NCI-H1092 (cell line): ENCODE data around the gene NT5DC2.
"Not testable (repeated sequence)": the region's sequence is repeated elsewhere in the genome, so short reads cannot be mapped to it uniquely, and the experiment has no call there.

ENCODE experiments used
- DNase-seq: peaks from one replicate; lab custom pipeline; 2025; lab: John Stamatoyannopoulos, UW

NT5DC2 gene

DNA sequence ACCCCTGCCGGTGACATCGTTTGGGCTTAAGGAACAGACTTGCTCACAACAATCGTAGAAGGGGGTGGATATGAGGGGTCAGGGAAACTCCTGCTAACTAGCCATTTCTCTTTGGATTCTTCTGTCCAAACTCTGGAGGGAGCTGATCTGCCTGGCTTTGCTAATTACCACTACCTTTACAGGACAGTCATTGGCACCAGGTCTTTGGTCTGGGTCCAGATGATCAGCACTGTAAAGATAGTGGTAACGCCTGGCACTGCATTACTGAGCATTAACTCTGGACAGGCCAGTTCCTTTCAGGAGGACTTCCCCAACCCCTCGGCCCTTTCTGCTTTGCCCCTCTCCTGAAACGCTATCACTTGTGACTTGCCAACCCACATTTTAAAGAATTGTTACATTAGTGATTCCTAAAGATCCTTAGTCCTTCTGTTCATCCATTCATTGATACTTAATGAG lies 3.5 kb upstream of the NT5DC2 start:
- DNase-seq = no peak

DNA sequence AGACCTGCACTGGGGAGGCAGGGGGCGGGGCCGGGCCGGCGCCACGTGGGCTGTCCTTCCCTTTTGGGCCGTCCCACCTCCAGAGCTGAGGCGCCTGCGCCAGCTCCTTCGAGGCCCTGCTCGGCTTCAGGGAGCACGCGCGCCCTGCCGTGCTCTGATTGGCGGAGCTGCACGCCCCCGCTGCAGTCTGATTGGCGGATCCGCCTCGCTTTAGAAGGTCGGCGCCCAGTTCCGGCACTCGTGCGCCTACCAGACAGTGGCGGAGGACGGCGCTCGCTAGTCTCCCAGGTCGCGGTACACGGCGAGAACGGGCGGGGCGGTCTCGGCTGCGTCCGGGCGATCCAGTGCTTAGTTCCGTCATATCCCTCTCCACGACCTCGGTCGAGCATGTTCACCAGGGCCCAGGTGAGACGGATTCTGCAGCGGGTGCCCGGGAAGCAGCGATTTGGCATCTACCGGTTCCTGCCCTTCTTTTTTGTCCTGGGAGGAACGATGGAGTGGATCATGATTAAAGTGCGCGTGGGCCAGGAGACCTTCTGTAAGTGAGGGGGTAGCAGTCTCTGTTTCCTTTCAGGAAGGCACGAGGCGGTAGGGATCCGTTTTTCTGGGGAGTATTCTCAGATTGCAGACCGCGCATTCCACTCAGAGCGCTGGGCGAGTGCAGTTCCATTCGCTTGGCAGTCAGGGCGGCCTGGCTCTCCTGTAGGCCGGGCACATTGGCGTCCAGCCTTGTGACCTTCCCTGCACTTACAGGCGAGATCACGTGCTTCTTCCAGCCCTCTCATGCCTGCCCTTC lies 2.9 kb upstream of the NT5DC2 start, which contains the start of gene UQCC5:
UQCC5 (plus strand) TSS at position 237 of the 796 bp plus-strand sequence; CDS start at position 388, 151 bp downstream.
- DNase-seq = peak; percentile 93

DNA sequence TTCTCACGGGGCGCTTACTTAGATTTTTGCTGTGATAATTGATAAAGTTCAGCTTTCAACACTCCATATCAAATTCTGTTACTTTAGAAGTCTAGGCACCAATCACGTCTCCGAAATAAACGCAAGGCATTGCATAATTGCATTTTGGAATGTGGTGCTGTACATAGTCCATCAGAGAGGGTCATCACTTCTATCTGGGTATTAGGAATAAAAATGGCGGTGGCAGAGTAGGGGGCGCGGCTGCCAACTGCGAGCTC lies 2.4 kb upstream of the NT5DC2 start:
- DNase-seq = no peak

GRCh38 chr3:52535411-52536111 lies 1.9 kb upstream of the NT5DC2 start:
- DNase-seq = no peak

DNA sequence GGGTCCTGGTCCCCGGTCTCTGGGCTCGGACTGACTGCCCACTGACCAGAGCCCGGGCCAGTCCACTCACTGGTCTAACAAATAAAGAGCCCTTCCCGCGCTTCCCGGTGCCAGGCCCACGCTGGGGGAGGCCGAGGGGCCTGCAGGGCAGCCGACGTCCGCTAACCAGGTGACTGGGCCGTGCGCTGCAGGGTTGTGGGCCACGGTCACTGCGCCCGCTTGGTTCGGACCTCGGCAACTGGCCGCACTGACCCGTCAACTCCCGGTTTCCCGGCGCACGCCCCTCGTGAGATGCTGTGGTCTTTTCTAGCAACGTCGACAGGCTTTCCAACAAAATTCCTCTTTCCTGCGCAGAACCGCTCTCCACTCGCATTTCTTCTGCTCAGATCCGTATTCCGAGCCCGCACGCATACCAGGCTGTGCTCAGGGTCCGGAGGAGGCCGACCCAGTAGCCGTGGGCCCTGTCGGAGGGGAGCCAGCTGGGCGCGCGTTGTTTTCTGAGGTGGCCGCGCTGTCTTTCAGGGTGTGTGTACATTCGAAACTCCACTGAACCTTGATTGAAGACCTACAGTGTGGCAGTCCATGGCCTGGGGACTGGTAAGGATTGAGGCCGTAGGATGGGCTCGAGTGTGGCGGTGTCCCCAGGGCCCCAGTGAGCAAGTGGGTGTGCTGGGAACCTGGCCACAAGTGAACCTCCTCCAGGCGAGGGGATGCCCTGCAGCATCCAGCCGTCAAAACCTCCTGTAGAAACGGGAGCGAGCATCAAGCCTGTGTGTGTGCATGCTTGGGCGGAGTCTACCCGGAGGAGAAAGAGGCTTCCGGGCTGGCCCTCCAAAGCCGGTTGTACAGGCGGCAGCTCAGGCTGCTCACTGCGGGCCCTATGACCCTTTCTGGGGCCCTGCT lies 875 bp upstream of the NT5DC2 start:
- peak; percentile 42 for DNase-seq

DNA sequence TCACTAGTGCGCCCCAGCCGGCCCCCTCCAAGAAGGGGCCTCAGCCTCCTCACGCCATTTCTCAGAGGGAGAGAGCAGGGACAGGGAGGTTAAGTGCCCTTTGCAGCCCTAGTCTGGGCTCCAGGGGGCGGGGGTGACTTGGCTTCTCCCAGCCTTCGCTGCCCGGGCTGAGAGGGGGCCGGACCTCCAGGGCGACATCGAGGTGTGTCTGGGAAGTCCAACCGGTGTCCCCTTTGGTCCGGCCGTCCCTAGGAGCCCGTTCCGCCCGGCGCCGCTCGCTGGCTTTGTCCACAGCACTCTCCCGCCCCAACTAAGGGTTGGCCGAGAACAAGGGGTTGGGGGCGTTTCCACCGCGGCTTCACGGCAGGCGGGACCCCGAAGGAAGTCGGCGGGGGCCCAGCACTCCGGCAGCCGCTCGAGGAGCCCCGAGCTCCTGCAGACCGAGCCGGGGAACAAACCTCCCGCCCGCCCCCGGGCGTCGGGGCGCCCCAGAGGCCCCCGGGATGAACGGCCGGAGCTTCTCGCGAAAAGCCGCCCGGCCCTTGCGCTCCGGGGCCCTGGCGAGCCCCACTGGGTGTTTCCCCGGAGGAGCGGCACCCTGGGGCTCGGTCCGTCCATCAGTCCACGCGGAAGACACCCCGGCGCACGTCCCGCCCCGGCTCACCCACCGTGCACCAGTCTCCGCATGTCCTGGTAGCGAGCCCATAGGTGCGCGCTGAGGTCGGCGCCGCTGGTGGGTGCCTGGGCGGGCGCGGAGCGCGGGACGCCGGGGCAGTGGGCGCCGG lies 627 bp downstream of the NT5DC2 start:
- DNase-seq = no peak

- no peak for DNase-seq
Measured at GRCh38 chr3:52532517-52532837, 1.2 kb downstream of the NT5DC2 start.

GRCh38 chr3:52531860-52532516 lies 1.7 kb downstream of the NT5DC2 start:
- DNase-seq = no peak

DNA sequence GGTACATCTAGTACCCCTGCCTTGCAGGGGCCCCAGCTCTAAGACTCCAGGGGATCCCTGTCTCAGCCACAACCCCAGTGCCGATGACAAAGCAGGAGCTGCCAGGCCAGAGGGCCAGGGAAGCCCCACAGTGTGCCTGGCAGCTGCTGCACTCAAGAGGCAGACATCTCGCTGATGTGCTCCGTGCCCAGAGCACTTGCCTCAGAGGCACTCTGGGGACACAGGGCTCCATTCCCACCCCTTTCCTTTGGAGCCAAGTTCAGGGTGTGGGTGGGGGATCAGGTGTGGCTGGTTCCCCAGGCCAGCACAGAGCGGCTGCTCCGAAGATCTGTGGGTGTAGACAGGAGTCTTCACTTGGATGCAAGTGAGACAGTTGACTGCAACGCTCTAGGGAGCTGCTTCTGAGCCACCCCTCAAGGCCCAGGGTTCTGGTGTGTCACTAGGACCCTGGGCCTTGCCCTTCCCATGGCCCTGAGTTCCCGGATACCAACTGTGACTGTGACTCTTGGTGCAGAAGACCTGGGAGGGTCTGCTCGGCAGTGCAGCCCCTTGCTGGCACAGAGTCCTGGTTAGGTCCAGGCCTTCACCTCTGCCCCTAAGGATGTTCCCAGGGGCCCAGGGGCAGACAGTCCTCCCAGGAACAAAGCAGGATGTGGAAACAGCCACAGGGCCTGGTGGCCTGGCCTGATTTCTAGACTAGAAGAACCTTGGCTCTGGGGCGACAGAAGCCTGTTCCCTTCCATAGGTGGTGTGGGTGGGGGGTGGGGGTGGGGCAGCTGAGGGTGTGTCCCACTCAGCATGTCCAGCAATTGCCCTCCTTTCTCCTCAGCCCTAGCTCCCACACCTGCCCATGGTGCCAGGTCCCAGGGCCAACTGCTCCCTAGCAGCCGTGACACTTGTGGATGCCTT lies 2.5 kb downstream of the NT5DC2 start:
- DNase-seq = no peak

DNA sequence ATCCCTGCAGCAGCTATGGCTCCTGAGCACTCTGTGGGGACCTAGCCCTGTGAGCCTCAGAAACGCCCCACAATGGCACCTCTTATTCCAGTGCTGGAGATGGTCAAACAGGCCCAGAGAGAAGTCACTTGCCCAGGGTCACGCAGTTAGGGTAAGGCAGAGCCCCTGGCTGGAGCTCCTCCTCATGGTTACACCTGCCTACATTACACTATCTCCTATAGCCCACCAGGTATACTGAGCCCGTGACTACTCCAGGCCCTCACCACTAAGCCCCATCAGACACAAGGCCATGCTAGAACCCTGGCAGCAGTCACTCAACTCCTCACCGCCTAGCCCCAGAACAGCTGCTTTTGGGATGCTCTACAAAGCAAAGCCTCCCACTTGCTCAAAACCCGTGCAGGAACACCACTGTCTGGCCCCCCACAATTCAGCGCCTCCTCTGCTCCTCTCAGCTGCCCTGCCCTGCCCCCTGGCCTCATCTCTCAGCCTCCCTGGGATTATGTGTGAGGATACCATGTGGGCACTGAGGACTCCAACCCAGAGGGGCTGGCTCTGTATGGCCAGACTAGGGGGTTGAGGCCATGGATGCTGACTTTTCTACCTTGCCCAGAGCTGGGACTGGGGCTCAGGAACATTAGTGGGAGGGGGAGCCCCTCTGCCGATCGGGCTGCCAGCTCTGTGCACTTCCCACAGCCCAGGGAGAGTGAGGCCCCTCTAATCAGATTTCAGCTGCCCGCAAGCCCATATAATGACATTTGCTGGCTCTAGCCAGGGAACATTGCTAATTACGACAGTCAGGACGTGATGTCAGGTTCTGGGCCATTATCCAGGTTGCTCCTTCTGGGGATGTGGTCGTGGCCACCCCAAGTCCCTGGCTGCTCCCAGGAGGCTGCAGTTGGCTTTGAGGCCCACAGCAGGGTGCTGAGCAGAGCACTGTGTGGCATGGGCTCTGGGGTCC lies 4.0 kb downstream of the NT5DC2 start:
- no peak for DNase-seq

DNA sequence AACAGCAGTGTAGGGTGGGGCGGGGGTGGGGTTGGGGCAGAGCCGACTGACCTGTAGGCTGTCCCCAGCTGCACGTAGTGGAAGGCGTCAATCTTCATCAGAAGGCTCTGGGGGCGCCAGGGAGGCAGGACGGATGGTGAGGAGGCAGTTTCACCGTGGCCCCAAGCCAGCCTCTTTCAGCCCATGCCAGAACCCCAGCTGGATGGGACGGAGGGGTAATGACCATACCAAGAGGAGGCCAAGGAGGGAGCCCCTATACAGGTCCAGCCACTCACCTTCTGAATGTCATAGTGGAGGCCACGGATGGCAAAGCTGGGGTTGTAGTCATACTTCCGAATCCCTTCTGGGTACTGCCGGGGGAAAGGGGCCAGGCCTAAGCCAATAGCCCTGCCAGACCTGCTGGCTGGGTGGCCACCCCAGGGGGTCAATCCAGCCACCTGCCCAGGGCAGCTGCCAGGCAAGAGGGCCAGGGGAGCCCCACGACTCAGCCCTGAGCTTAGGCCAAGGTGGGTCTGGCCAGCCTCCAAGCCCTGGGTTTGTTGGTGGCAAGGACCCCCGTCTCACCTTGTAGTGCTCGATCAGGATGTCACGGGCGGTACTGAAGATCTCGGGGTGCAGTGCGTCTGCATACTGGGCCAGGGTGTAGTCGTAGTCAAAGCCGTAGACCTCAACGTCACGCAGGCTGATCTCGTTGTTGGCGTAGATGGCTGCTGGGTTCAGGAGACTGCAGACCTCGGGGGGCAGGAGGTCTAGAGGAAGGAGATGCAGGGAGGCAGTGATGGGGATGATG lies 4.9 kb downstream of the NT5DC2 start:
- no peak for DNase-seq

DNA sequence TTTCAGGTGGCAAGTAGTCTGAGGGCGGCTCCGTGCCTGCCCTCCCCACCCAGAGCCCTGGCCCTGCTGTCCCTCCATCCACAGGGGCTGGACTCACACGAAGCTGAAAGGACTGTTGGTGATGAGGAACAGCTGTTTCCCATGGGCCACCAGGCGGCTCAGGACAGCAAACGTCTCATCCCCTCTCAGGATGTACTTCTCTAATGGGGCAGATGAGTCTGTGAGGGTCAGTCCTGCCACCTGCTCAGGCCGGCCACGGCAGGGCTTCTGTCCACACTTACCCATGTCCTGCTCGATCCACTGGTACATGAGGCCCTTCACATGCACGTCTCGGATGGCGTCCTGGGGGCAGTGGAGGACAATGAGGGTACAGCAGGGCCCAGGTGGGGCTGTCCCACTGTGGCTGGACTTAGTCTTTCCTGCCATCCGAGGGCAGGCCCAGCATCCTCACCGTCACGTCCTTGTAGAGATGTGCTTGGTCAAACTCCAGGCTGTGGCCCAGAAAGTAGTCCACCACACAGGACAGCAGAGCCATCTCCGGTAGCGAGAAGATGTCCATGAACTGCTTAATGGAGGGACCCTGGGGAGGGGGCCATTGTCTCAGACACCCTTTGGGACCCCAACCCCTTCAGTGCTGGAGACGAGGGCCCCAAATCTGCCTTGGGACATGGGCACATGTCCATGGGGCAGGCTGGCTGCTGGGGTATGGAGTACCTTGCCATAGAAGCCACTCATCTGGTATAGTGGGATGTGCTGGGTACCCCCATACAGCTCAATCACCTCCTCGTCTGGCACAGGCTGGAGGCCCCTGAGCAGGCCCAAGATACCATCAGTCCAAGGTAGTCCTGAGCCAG lies 5.7 kb downstream of the NT5DC2 start:
- no peak for DNase-seq

GRCh38 chr3:52527039-52527731 lies 6.5 kb downstream of the NT5DC2 start:
- no peak for DNase-seq

DNA sequence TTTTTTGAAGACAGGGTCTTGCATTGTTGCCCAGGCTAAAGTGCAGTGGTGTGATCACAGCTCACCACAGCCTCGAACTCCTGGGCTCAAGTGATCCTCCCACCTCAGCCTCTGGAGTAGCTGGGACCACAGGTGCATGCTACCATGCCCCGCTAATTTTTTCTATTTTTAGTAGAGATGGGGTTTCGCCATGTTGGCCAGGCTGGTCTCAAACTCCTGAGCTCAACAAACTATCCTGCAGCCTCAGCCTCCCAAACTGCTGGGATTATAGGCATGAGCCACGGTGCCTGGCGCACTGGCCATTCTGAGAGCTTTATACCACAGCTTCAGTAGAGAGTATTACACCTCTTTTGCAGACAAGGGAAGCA lies 7.0 kb downstream of the NT5DC2 start:
- DNase-seq = not testable (repeated sequence)

- no peak for DNase-seq
Measured at GRCh38 chr3:52525680-52526561, 7.7 kb downstream of the NT5DC2 start.
